MM.1S (cell line): ENCODE results near the gene NELFB.
A peak's percentile ranks its signal among the peaks of the same experiment; 100 is the strongest.

ENCODE experiments used
- DNase-seq: peaks from one replicate; pipeline ENCODE4 v3.0.0-alpha.2; 2015
- H2AFZ ChIP-seq: fragments of 300-600 bp; sonication (generic); 2 replicates; pipeline ENCODE4 v1.6.0; 2016; ENCODE audit warnings: antibody characterized with exemption, low read length
- H3F3A ChIP-seq: fragments of 300-600 bp; sonication (generic); 2 replicates; pipeline ENCODE4 v1.6.1; 2016; ENCODE audit warnings: mild to moderate bottlenecking, antibody characterized with exemption, low read length, moderate library complexity, mixed read lengths; ENCODE audit not compliant: insufficient read depth
- H3K27ac ChIP-seq: fragments of 300-600 bp; sonication (generic); 2 replicates; pipeline ENCODE4 v1.5.1; 2016; ENCODE audit warnings: mild to moderate bottlenecking, low read length
- H3K27me3 ChIP-seq: fragments of 300-600 bp; sonication (generic); replicated peaks from 2 replicates; pipeline ENCODE4 v1.6.0; 2016; ENCODE audit warnings: low read length; ENCODE audit not compliant: insufficient read depth
- H3K36me3 ChIP-seq: fragments of 300-600 bp; sonication (generic); replicated peaks from 2 replicates; pipeline ENCODE4 v1.6.1; 2016; ENCODE audit warnings: mild to moderate bottlenecking, low read length, mixed read lengths; ENCODE audit not compliant: insufficient read depth
- H3K4me1 ChIP-seq: fragments of 300-600 bp; sonication (generic); 2 replicates; pipeline ENCODE4 v1.6.1; 2016; ENCODE audit warnings: low read length, mixed read lengths
- H3K4me2 ChIP-seq: fragments of 300-600 bp; sonication (generic); 2 replicates; pipeline ENCODE4 v1.6.0; 2016; ENCODE audit warnings: low read depth, low read length
- H3K4me3 ChIP-seq: fragments of 300-600 bp; sonication (generic); 2 replicates; pipeline ENCODE4 v1.5.1; 2016; ENCODE audit warnings: low read length, mixed read lengths
- H3K79me2 ChIP-seq: fragments of 300-600 bp; sonication (generic); 2 replicates; pipeline ENCODE4 v1.6.1; 2016; ENCODE audit warnings: mixed run types, low read length, mixed read lengths
- H3K9ac ChIP-seq: fragments of 300-600 bp; sonication (generic); 2 replicates; pipeline ENCODE4 v1.6.1; 2016; ENCODE audit warnings: low read length, mixed read lengths
- H3K9me2 ChIP-seq: fragments of 300-600 bp; sonication (generic); replicated peaks from 2 replicates; pipeline ENCODE4 v1.6.1; 2016; ENCODE audit warnings: mild to moderate bottlenecking, low read length, mixed read lengths; ENCODE audit not compliant: insufficient read depth
- H3K9me3 ChIP-seq: fragments of 300-600 bp; sonication (generic); replicated peaks from 2 replicates; pipeline ENCODE4 v1.6.1; 2016; ENCODE audit warnings: mild to moderate bottlenecking, low read length, mixed read lengths; ENCODE audit not compliant: insufficient read depth
- H4K20me1 ChIP-seq: fragments of 300-600 bp; sonication (generic); 2 replicates; pipeline ENCODE4 v1.6.1; 2016; ENCODE audit warnings: mild to moderate bottlenecking, low read length, moderate library complexity, mixed read lengths; ENCODE audit not compliant: insufficient read depth
- CTCF ChIP-seq: fragments of 300-600 bp; sonication (generic); IDR thresholded peaks from 2 replicates; pipeline ENCODE4 v1.5.1; 2016; ENCODE audit warnings: antibody characterized with exemption, low read length, mixed read lengths
- EZH2 ChIP-seq: fragments of 300-600 bp; sonication (generic); optimal IDR thresholded peaks from 2 replicates; pipeline ENCODE3; 2017; ENCODE audit warnings: low read depth, mild to moderate bottlenecking, antibody characterized with exemption, low read length, mixed read lengths
- EZH2phosphoT487 ChIP-seq: fragments of 300-600 bp; sonication (generic); IDR thresholded peaks from 2 replicates; pipeline ENCODE4 v1.6.1; 2018; ENCODE audit warnings: antibody characterized with exemption, low read length

The NELFB gene

GRCh38 chr9:137277329-137278041 is 22.4 kb downstream of the NELFB start, which contains the start of gene TOR4A:
Gene TOR4A (plus strand): TSS chr9:137277726. CDS start chr9:137278690, 964 bp downstream.
- TF ChIP-seq EZH2 (no peak), CTCF (peak; percentile 35), EZH2phosphoT487 (no peak)
- Histone ChIP-seq H3F3A (no peaks in the 10 kb centered on the region), H3K27me3 (no peaks in the 10 kb centered on the region), H3K4me1 (peaks cover 3% of the 10 kb centered on the region; the same call in 1 of the 2 replicates), H3K4me2 (peak within 1 kb of the TSS; percentile 79), H3K79me2 (peaks cover 8% of the 10 kb centered on the region; the same call in 1 of the 2 replicates), H2AFZ (peak within 1 kb of the TSS; percentile 75), H3K36me3 (no peaks in the 10 kb centered on the region), H3K9me3 (no peaks in the 10 kb centered on the region), H3K9me2 (no peaks in the 10 kb centered on the region), H3K9ac (peak within 1 kb of the TSS; percentile 70), H3K4me3 (peak within 1 kb of the TSS; percentile 74), H3K27ac (peak within 1 kb of the TSS; percentile 10; the same call in 1 of the 2 replicates), H4K20me1 (no peaks in the 10 kb centered on the region)
- DNase-seq: peak; percentile 73

DNA sequence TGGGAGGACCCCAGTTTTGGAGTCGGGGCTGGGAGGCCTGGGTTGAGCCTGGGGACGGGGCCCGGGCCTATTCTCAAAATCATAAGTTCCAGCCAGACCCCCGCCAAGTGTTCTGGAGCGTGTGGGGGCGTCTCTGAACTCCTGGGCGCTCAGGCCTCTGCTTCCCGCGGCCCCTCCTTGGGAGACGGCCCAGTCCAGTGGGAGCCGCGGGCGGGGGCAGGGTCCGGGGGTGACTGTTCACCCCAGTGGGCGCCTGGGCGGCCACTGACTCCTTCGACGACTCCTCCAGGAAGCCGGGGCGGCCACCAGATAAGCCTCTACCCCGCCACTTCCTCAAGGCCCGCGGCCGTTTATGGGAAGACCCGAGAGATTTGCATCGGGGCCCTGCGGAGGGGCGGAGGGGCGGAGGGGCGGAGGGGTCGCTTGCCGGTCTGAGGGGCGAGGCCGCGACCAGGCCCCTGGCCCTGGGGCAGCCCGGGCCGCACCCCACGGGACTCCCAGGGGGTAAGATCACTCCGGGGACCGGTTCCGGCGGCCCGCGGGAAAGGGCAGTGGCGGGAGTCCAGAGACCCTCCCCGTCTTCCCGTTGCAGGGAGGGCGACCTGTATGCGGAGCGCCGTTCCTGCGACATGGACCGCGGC is 23.1 kb downstream of the NELFB start:
- H3K4me3 ChIP-seq: peak overlapping the region; percentile 74
- H4K20me1 ChIP-seq: no peaks in the 10 kb centered on the region
- no peak overlapping the region; the same call in 1 of the 2 replicates for H3K27ac ChIP-seq
- H3K27me3 ChIP-seq: no peaks in the 10 kb centered on the region
- peak overlapping the region; percentile 75 for H2AFZ ChIP-seq
- H3K9ac ChIP-seq: peak overlapping the region; percentile 70; the same call in 1 of the 2 replicates
- no peaks in the 10 kb centered on the region for H3K9me3 ChIP-seq
- H3K4me1 ChIP-seq: peaks cover 3% of the 10 kb centered on the region; the same call in 1 of the 2 replicates
- no peaks in the 10 kb centered on the region for H3K36me3 ChIP-seq
- no peak for DNase-seq
- peaks cover 8% of the 10 kb centered on the region; the same call in 1 of the 2 replicates for H3K79me2 ChIP-seq
- peak overlapping the region; percentile 79 for H3K4me2 ChIP-seq
- TF ChIP-seq EZH2: no peak
- H3K9me2 ChIP-seq: no peaks in the 10 kb centered on the region
- no peaks in the 10 kb centered on the region for H3F3A ChIP-seq

DNA sequence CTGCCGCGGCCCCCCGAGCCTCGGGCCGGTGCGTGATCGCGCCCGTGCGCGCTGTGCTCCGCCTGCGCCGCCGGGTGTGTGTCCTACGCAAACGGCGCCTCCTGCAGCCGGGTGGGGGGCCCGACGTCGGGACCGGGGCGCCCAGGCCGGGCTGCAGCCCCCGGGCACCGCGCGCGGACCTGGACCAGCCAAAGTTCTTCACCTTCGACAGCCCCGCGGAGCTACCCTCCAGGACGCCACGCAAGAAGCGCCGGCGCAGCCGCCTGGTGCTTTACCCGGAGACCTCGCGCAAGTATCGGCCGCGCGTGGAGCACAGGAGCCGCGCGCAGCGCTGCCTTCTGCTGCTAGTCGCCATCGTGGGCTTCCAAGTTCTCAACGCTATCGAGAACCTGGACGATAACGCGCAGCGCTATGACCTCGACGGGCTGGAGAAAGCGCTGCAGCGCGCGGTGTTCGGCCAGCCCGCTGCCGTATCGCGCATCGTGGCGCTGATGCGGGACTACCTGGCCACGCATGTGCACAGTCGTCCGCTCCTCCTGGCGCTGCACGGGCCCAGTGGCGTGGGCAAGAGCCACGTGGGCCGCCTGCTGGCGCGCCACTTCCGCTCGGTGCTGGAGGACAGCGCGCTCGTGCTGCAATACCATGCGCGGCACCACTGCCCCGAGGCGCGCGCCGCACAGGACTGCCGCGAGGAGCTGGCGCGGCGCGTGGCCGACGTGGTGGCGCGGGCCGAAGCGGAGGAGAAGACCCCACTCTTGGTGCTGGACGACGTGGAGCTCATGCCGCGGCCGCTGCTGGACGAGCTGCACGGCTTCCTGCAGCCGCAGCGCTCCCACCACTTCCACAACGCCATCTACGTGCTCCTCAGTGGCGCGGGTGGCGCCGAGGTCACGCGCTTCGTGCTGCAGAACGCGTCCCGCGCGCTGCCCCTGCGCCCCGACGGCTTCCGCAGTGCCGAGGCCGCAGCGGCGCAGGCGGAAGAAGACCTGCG is 23.9 kb downstream of the NELFB start:
- no peak overlapping the region for H3K4me3 ChIP-seq
- no peaks in the 10 kb centered on the region for H3K9me2 ChIP-seq
- H3K27ac ChIP-seq: no peak overlapping the region
- no peaks in the 10 kb centered on the region for H3K27me3 ChIP-seq
- H3K36me3 ChIP-seq: no peaks in the 10 kb centered on the region
- TF ChIP-seq EZH2phosphoT487 (no peak), CTCF (no peak), EZH2 (no peak)
- H3K79me2 ChIP-seq: peaks cover 8% of the 10 kb centered on the region; the same call in 1 of the 2 replicates
- no peaks in the 10 kb centered on the region for H4K20me1 ChIP-seq
- H3K4me1 ChIP-seq: peaks cover 3% of the 10 kb centered on the region; the same call in 1 of the 2 replicates
- H2AFZ ChIP-seq: no peak overlapping the region
- H3K4me2 ChIP-seq: no peak overlapping the region
- DNase-seq: no peak
- H3F3A ChIP-seq: no peaks in the 10 kb centered on the region
- H3K9me3 ChIP-seq: no peaks in the 10 kb centered on the region
- H3K9ac ChIP-seq: no peak overlapping the region
